GM12801 (cell line): Measurements from ENCODE around the gene NUDT3.

Experiments
- TF ChIP-seq, protein P1 (sequence below): IDR thresholded peaks from one replicate; pipeline ENCODE4 v1.5.1; 2011; ENCODE audit warnings: control low read depth; ENCODE audit not compliant: insufficient read length; ENCODE audit errors: extremely low read depth

The NUDT3 gene

GRCh38 chr6:34276881-34277762 lies 115.3 kb downstream of the NUDT3 start:
- TF ChIP-seq, protein P1, sequence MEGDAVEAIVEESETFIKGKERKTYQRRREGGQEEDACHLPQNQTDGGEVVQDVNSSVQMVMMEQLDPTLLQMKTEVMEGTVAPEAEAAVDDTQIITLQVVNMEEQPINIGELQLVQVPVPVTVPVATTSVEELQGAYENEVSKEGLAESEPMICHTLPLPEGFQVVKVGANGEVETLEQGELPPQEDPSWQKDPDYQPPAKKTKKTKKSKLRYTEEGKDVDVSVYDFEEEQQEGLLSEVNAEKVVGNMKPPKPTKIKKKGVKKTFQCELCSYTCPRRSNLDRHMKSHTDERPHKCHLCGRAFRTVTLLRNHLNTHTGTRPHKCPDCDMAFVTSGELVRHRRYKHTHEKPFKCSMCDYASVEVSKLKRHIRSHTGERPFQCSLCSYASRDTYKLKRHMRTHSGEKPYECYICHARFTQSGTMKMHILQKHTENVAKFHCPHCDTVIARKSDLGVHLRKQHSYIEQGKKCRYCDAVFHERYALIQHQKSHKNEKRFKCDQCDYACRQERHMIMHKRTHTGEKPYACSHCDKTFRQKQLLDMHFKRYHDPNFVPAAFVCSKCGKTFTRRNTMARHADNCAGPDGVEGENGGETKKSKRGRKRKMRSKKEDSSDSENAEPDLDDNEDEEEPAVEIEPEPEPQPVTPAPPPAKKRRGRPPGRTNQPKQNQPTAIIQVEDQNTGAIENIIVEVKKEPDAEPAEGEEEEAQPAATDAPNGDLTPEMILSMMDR = no peak

GRCh38 chr6:34276191-34276590 lies 116.3 kb downstream of the NUDT3 start:
- TF ChIP-seq, protein P1 = no peak

DNA sequence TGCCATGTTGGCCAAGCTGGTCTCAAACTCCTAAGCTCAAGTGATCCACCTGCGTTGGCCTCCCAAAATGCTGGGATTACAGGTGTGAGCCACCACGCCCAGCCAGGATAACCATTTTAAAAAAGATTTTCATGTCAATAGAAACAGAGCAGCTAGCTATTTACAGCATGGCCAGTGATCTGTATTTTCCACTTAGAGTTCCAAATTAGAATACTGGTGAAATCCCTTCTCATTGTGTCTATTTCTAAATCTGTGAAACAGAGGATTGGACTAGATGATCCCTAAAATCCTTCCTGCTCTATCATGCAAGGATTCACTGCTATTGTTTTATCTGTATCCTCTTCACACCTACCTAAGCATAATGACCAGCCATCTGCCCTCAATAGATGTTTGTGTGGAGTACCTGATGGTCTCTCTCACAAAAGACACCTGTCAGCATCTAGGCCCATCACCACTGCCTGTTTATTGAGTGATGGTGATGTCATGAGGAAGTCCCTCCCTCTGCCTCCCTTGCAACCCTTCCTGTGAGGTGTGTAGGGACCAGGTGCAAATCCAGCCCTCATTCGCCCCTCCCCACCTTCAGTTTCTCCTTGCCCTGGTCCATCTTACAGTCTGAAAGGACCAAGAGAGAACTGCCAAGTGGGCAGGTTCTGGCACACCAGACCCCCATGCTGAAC lies 117.2 kb downstream of the NUDT3 start:
- TF ChIP-seq, protein P1 = no peak

GRCh38 chr6:34274129-34274528 lies 118.3 kb downstream of the NUDT3 start:
- TF ChIP-seq, protein P1 = no peak

DNA sequence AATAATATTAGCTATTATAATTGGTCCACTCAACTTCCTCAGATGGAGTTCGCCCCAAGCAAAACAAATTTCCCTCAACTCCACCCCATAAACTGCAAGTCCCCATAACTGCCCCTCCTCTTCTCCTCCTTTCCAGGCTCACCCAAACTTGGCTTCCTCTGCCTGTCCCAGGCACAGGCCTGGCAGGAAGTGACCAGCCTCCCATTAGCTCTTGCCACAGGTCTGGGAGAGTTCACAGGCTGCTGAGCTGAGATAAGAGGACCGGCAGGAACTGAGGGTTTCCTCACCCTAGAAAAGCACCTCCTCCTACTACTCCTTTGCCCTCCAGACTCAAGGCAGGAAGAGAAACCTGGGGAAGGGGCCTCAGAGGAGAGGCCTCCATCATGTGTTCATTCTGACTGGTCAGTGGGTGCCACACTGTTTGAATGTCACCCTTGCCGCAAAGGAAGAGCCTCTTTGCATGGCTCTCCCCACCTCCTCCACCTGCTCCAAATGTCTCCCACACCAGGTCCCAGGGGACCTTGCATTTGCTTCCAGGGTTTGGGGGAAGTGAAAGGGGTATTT lies 119.1 kb downstream of the NUDT3 start:
- TF ChIP-seq, protein P1 = no peak

GRCh38 chr6:34272013-34272926 lies 120.2 kb downstream of the NUDT3 start:
- TF ChIP-seq, protein P1 = no peak
